ENCODE results near the gene RABGEF1.

GRCh38 chr7:66804001-66804400 lies 63.5 kb downstream of the RABGEF1 start:
- TF ChIP-seq EZH2 (IDR thresholded peaks at IDR 0.05; ENCODE audit: borderline replicate concordance, low read depth, low read length, severe bottlenecking) (no peak), CTCF (IDR thresholded peaks at IDR 0.05; ENCODE audit: borderline replicate concordance, extremely low read depth, low read length, poor library complexity, severe bottlenecking) (no peak)
